ENCODE measurements around the gene NADK.

Gene NADK

DNA sequence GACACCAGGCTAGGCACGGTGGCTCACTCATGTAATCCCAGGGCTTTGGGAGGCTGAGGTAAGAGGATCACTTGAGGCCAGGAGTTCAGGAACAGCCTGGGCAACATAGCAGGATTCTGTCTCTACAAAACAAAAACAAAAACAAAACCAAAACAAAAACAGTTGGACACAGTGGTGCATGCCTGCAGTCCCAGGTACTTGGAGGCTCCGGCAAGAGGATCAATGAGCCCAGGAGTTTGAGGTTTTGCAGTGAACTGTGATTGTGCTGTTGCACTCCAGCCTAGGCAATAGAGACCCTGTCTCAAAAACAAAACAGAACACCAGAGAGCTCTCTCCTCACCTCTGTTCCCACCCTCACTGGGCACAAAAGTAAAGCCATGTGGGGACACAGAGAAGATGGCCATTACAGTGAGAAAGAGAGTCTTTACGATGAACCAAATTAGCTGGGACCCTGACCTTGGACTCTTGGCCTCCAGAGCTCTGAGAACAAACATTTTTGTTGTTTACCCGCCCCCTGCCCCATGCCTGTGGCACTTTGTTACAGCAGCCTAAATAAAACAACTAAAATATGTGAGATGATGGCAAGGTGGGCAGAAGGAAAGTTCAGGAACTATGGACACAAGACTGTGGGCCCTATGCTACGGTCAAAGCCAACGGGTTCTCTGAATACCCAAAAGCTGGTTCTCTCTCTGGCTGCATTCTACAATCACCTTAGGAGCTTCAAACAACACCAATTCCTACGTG is 9.8 kb downstream of the NADK start:
- FAIRE-seq: no peak

GRCh38 chr1:1764876-1765470 is 13.3 kb downstream of the NADK start:
- no peak for FAIRE-seq
- no peak for DNase-seq (ENCODE audit: extremely low spot score, insufficient read length, low read depth)

More for the DNA sequence above, 9.8 kb downstream of the NADK start:
- DNase-seq (ENCODE audit: extremely low spot score, insufficient read length, low read depth): no peak

DNA sequence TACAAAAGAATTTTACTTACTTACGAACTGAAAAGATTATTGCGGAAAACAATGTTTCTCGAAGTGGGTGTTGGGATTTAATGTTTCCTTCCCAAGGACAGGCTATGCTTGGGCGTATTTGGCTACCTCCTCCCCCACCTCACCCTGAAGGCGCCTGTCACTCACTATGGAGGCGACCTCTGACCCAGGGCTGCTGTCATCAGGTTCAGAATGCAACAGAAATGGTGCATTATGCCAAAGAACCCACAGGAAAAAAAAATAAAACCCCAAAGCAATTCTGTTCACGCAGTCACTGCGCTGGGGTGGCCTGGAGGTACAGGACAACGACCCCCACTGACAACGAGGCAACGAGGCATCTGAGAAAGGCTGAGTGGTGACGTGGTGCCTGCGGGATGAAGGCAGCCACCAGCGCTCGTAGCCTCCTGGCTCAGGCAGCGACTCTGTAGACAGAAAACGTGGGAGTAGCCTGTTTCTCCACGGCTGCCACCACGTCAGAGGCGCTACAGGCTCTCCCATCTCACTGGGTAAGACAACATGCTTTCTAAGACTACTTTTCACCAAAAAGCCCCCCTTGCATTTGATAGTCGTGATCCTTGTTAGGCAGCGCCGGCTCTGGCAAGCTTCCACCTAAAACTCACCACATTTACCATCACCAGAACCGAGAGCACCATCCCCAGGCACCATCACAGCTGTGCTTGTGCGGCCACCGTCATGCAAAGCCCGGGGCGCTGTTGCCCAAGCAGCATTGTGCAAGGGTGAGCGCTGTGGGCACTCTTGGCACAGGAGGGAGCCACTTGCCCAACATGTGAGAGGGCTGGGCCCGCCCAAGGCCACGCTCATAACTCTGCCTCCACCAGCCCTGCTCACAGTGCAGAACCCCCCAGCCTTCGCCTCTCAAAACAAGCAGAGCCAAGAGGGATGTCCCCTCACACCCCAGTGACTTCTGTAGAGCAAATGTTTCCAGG is 14.3 kb downstream of the NADK start:
- no peak for DNase-seq (ENCODE audit: extremely low spot score, insufficient read length, low read depth)
- FAIRE-seq: no peak

- FAIRE-seq: no peak
These were observed 16.5 kb downstream of the NADK start for GRCh38 chr1:1761504-1762376.

GRCh38 chr1:1760715-1761114 is 17.6 kb downstream of the NADK start:
- no peak for FAIRE-seq
- DNase-seq (ENCODE audit: extremely low spot score, insufficient read length, low read depth): no peak

More at GRCh38 chr1:1761504-1762376, 16.5 kb downstream of the NADK start:
- DNase-seq (ENCODE audit: extremely low spot score, insufficient read length, low read depth): no peak

- no peak for FAIRE-seq
- no peak for DNase-seq (ENCODE audit: extremely low spot score, insufficient read length, low read depth)
These were observed 18.0 kb downstream of the NADK start for GRCh38 chr1:1760345-1760650.

DNA sequence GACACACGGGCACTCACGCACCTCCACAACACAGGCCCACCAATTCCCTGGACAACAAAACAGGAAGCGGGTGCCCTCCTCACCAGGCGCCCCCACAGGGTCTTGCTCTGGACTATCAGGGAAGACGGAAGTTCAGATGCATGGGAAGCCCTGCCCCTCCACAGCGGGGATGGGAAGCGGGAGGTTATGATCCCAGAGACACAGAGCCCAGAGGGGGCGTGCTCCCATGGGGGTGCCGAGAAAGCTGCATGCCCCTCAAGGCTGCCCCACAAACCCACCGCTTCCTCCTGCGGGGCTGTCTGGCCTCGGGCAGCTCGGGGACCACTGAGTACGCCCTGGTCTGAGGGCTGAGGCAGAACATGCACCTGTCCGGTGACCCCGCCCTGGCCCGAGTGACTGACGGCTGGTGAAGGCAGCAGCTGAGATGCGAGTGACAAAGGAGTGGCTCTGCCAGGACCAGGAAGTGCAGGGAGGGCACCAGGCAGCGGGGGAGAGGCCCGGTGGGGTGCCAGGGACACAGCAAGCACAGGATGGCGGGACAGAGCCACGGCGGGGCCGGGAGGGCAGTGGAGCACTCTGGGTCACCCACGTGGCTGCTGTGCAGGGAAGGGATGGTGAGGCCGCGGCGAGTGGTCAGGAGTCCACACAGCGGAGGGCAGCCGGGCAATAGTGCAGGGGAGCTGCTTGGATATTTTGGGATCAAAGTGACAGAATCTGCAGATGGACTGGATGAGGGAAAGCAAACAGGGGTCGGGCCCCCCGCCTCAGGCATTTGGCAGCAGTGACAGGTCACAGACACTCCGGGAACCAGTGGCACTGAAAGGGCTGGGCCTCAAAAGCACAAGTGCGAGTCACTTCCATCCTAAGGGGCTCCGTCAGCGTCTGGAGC is 18.6 kb downstream of the NADK start:
- FAIRE-seq (no peak), DNase-seq (ENCODE audit: extremely low spot score, insufficient read length, low read depth) (no peak)

DNA sequence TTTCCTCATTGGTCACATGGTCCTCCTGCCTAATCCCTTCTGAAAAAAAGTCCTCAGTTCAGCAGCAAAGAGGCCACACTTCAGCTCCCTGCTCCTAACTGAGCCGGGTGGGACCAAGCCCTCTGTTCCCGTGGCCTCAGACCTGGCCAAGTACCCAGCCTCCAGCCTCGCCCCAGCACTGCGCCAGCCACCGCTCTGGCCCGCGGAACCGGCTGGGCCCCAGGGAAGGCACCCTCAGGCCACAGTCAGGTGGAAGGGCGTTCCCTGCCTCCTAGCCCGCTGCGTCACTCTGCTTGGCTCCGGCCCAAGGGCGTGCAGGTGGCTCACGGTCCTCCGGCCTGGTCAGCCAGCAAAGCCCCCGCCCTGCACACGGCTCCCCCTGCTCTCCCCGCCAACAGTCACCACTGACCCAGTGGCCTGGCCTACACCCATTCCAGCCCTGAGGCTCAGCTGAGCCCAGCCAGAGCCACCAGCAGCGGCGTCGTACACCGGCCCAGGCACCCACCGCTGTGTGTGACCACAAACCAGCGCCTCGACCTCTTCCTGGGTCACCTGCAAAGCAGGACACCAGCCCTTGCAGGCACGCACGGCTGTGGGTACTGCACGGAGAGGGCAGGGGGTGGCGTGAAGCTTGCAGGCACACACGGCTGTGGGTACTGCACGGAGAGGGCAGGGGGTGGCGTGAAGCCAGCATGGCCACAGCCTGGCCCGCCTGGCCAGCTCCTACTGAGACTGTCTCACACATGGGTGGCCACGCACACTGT is 19.4 kb downstream of the NADK start:
- DNase-seq (ENCODE audit: extremely low spot score, insufficient read length, low read depth) (no peak), FAIRE-seq (no peak)

- FAIRE-seq (no peak), DNase-seq (ENCODE audit: extremely low spot score, insufficient read length, low read depth) (no peak)
These were observed 20.1 kb downstream of the NADK start for GRCh38 chr1:1758059-1758621.

- DNase-seq (ENCODE audit: extremely low spot score, insufficient read length, low read depth): no peak
- no peak for FAIRE-seq
These were observed 20.7 kb downstream of the NADK start for GRCh38 chr1:1757422-1758058.

GRCh38 chr1:1756661-1757421 is 21.4 kb downstream of the NADK start:
- DNase-seq (ENCODE audit: extremely low spot score, insufficient read length, low read depth): no peak
- no peak for FAIRE-seq

- no peak for DNase-seq (ENCODE audit: extremely low spot score, insufficient read length, low read depth)
- no peak for FAIRE-seq
These were observed 22.4 kb downstream of the NADK start for GRCh38 chr1:1755852-1756251.

DNA sequence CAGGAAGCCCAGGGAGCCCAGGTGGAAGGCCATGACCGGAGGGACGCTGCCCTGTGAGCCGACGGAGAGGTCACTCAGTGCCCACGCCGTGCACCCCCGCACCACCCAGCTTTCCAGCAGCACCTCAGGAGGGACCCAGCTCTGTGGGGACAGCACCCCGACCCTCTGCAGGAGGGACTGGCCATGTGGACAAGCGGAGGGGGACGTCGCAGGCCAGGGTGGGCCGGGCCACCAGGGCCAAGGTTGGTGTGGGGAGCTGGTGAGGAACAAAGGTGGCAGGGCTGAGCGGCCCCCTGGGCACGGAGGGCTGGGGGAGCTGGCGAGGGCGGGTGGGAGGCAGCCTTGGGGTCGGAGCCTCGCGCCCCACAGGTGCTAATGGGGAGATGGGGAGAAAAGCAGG is 22.8 kb downstream of the NADK start:
- no peak for DNase-seq (ENCODE audit: extremely low spot score, insufficient read length, low read depth)
- FAIRE-seq: no peak

- FAIRE-seq: no peak
These were observed 24.0 kb downstream of the NADK start for GRCh38 chr1:1754051-1754815.

DNA sequence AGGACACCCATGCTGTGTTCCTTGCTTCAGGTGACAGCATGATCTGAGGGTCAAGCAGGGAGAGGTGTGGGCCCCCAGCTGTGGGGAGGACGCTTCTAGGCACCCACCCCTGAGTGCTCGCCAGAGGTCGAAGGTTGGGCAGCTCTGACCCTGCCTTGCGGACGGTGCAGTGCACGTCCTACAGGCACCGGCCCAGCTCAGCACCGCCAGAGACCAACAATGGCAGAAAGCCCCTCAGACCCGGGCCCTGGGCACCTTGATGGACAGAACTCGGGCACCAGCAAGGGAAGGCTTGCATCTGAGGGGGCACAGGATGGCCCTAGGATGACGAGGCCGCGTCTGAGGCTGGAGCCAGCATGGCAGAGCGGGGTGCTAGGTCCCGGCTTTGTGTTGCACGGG is 24.7 kb downstream of the NADK start:
- FAIRE-seq (no peak), DNase-seq (ENCODE audit: extremely low spot score, insufficient read length, low read depth) (no peak)

More at GRCh38 chr1:1754051-1754815, 24.0 kb downstream of the NADK start:
- no peak for DNase-seq (ENCODE audit: extremely low spot score, insufficient read length, low read depth)
